HG03457 (cell line): ENCODE measurements around the gene PRF1.
"Not testable (repeated sequence)": the region's sequence is repeated elsewhere in the genome, so short reads cannot be mapped to it uniquely, and the experiment has no call there.

Experiments used
- ATAC-seq: cut with Tn5 transposase; IDR thresholded peaks from one replicate; pipeline ENCODE4 v1.9.1; 2021; ENCODE audit warnings: moderate number of reproducible peaks; ENCODE audit not compliant: unreplicated experiment

The PRF1 gene

GRCh38 chr10:70617798-70618568, 15.4 kb upstream of the PRF1 start:
- no peak for ATAC-seq

DNA sequence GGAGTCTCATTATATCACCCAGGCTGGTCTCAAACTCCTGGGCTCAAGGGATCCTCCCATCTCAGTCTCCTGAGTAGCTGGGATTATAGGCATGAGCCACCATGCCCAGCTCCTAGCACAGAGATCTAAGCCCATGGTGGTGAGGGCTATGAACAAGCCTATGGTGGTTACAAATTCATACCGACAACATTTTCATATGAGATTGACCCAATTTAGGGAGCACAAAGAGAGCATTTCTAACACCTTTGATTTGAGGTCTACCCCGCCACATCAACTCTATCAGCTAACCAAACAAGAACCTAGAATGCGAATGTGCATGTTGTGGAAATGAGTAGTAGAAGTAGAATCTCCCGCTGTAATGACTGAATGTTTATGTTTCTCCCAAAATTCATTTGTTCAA, 14.2 kb upstream of the PRF1 start:
- no peak for ATAC-seq

GRCh38 chr10:70615784-70616522, 13.4 kb upstream of the PRF1 start:
- ATAC-seq = no peak

DNA sequence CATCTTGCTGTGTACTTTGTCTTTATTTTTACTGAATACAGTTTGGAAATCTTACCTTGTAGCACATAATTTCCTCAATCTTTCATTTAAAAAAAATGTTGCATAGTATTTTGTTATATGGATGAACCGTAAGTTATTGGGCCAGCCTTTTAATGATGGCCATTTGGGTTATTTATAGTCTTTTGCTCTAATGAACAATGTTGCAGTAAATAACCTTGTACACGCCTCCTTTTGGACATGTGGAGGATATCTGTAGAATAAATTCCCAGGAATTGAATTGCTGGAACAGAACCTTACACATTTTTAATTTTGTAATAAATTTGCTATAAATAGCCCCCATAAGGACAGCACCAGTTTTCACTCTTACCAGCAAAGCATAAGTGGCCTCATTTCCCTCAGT, 12.7 kb upstream of the PRF1 start:
- ATAC-seq = no peak

DNA sequence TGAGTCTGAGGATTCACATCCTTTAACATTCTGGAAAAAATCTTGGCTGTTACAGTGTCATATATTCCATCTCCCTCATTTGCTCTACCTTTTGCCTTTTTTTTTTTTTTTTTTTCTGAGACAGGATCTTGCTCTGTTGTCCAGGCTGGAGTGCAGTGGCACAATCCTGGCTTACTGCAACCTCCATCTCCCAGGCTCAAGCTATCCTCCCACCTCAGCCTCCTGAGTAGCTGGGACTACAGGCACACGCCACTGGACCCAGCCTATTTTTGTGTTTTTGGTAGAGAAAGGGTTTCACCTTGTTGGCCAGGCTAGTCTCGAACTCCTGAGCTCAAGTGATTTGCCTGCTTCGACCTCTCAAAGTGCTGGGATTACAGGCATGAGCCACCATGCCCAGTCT, 11.8 kb upstream of the PRF1 start:
- ATAC-seq = not testable (repeated sequence)

DNA sequence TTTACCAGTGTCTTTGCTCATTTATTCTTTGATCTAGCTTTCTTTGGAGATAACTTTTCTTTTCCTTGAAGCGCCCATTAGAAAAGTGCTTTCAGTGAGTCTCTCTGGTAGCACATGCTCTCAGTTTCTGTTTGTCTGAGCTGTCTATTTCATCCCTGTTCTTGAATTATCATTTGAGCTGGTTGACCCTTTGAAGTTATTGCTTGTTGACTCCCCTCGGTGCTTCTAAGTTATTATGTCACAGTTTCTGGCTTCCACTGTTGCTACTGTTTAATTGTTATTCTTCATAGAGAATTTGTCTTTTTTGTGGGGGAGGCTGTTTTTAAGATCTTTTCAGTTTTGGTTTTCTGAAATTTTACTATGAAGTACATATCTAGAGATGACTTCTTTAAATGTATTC, 11.4 kb upstream of the PRF1 start:
- no peak for ATAC-seq

GRCh38 chr10:70607936-70608335, 5.4 kb upstream of the PRF1 start:
- ATAC-seq = no peak

DNA sequence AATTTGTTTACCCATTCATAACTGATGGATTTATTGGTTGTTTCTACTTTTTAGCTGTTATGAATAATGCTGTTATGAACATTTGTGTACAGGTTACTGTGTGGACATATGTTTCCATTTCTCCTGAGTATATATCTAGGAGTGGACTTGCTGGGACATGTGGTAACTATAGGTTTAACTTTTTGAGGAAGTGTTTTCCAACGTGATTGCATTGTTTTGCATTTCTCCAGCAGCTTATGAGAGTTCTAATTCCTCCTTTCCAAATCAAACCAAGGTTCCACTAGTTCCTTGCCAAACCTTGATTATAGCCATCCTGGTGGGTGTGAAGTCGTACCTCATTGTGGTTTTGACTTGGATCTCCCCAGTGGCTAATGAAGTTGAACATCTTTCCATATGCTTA, 2.6 kb upstream of the PRF1 start:
- ATAC-seq = no peak

- no peak for ATAC-seq
Measured at GRCh38 chr10:70604106-70604505, 1.6 kb upstream of the PRF1 start.

GRCh38 chr10:70603449-70603801, 884 bp upstream of the PRF1 start:
- no peak for ATAC-seq

GRCh38 chr10:70601746-70602145, 795 bp downstream of the PRF1 start:
- ATAC-seq = no peak

DNA sequence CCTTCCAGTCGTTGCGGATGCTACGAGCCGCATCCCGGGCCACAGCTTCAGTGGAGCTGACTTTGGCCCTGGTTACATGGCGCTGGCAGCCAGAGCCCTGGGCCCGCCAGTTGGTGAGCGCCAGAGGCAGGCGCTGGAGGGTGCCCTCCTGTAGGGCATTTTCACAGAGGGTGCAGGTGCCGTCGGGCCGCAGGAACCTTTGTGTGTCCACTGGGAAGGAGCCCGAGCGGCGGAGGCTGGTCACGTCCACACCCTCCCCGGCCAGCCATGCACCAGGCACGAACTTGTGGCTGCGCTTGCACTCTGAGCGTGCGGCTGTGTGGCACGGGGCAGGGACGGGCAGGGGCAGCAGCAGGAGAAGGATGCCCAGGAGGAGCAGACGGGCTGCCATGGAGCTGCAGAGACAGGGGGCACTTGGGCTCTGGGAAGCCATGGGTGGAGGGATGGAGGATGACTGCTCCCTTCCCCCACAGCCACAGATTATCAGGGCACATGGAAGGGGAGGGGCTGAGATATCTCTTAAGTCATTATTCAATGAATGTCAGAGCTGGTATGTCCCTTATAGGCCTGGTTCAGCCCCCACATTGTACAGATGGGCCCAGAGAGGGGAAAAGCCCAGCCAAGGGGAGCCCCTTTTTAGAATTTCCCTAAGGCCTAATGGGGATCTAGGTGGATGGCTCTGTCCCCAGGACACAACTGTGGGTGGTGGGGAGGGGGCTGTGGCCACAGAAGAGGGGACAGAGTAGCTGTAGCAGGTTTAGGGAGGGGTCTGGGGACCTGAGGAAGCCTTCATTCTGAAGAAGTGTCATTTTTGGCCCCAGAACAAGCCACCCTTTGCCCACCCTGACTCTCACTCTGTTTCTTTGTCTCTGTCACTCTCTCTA, 1.8 kb downstream of the PRF1 start:
- ATAC-seq = no peak

DNA sequence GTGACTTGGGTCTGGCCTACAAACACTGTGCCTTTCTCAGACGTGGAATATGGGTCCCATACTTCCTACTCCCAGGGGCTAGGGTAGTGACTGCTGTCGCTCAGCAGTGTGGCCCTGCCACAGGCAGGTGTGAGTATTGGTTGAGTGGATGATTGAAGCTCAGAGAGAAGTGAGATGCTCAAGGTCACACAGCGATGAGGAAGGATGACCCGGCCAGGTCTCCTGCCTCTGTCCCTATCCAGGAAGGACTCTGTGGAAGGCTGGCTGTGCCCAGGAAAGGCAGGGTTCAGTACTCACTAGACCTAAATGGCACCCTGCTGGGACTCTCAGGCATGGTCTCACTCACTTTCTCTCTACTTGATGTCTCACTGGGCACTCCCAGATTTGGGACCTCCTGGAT, 2.8 kb downstream of the PRF1 start:
- no peak for ATAC-seq

- ATAC-seq = no peak
Measured at GRCh38 chr10:70599319-70599718, 3.2 kb downstream of the PRF1 start.

GRCh38 chr10:70598857-70599295, 3.7 kb downstream of the PRF1 start:
- ATAC-seq = no peak

- no peak for ATAC-seq
Measured at GRCh38 chr10:70597856-70598815, 4.4 kb downstream of the PRF1 start.

DNA sequence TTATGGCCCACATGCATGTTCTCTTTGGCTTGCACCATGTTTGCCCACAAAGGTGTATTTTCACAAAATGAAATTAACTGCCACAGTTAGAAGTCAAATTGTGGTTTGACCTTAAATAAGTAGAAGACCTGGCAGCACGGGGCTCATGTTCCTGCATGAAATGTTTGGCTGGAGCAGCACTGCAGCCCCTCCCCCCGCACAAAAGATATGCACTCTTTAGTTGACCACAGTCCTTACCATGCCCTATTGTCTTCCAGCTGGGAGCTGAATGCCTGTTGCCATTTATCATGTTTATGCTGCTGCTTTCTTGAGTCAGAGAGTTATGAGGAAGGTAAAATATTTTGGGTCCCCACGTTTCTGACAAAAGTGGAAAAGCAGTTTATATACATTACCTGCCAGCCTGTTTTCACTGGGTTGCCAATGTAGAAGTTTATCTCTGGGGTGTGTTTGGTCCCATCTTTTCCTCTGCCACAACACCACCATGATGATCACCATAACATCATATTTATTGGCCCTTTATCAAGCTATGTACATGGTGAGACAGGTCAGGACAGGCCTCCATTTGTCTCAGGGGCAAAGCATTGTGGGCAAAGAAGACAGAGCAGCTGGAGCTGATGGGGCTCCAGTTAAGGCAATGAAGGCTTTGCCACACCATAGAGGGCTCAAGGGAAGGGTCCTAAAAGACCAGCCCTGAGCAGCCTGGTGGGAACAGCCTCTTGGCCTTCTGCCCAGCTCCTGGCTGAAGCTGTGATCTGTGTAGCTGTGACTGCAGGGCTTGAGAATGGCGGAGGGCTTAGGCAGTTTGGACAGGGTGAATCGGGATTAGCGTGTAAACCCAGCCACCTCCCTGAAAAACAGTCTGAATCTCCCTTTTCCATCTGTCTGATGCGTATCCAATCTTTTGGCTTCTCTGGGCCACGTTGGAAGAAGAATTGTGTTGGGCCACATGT, 5.4 kb downstream of the PRF1 start:
- ATAC-seq = no peak

DNA sequence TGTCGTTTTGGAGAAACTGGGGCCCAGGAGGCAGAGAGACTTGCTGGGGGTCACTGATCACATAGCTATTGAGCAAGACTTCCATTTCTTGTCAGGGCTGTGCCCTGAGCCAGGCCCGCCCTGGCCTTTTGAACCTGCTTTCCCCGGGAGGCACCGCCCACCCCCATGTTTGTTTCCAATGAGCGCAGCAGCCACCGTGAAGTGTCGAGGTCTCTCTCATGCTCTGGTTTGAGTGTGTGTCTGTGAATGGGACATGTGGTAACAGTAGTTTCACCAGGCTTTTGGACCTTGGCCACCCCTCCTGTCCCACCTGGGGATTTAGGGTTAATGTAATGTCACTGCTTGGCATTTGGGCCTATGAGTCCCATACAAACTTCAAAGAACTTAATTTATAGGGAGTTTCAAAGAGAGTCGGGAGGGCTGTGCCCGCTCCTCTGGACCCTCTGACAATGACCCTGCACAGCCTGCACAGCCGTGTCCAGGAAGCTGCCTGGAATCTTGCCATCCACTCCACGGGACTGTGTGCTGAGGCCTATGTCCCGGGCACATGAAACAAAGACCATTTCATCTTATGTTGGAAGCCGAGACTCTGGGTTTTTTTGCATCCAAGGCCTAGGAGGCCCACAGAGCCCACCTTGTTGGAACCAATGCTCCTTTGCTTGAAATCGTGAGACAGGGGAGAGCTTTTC, 6.3 kb downstream of the PRF1 start:
- ATAC-seq = no peak

DNA sequence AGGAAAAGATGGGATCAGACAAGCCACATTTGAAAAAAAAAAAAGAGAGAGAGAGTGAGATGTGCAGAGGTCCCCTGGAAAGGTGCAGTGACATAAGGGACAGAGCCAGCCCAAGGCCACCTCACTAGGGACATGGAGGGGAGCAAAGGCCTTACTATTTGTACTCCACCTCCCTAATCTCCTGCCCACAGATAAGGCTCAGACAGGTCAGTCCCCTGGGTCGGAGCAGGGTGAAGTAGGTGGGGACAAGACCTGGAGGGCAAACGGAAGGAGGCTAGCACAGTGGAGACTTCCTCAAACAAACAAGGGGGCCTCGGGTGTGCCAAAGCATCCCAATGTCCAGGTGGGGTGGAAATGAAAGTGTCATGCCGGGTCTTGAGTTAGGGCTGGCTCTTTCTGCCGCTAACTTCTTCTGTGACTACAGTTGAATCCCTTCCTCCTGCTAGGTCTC, 7.0 kb downstream of the PRF1 start:
- ATAC-seq = no peak
